KBM-7 (cell line): ENCODE data around the gene VEGFC.
A peak's percentile ranks its signal among the peaks of the same experiment; 100 is the strongest.

Source experiments
- DNase-seq: peaks from one replicate; pipeline ENCODE4 v3.0.0-alpha.2; 2015
- in situ Hi-C: fragments of 300-500 bp; cut with MboI; formaldehyde crosslinking; loops from 2 replicates; pipeline ENCODE4 v1.14.3; 2020; ENCODE audit warnings: low sequenced_read_pairs, low pct_unique_long_range_greater_than_20kb, mixed read lengths

Gene VEGFC

GRCh38 chr4:176800891-176801534, 8.3 kb upstream of the VEGFC start:
- in situ Hi-C loops = no loop called here
- no peak for DNase-seq

- DNase-seq = no peak
- in situ Hi-C loops = no loop called here
Observed at GRCh38 chr4:176799653-176800052, 6.9 kb upstream of the VEGFC start.

- in situ Hi-C loops = no loop called here
- DNase-seq = no peak
Observed at GRCh38 chr4:176798540-176798939, 5.8 kb upstream of the VEGFC start.

- in situ Hi-C loops = no loop called here
- no peak for DNase-seq
Observed at GRCh38 chr4:176795441-176795840, 2.7 kb upstream of the VEGFC start.

GRCh38 chr4:176794651-176795050, 1.9 kb upstream of the VEGFC start:
- no peak for DNase-seq

GRCh38 chr4:176794151-176794550, 1.4 kb upstream of the VEGFC start:
- no peak for DNase-seq
- in situ Hi-C loops = no loop called here

More at GRCh38 chr4:176794651-176795050, 1.9 kb upstream of the VEGFC start:
- in situ Hi-C loops = no loop called here

GRCh38 chr4:176793060-176793605, 411 bp upstream of the VEGFC start:
- in situ Hi-C loops = no loop called here
- no peak for DNase-seq

- peak; percentile 15 for DNase-seq
- in situ Hi-C loops = no loop called here
Observed at GRCh38 chr4:176791591-176792325, 964 bp downstream of the VEGFC start.

GRCh38 chr4:176790398-176790797, 2.3 kb downstream of the VEGFC start:
- no peak for DNase-seq
- in situ Hi-C loops = no loop called here

- peak; percentile 49 for DNase-seq
- in situ Hi-C loops = no loop called here
Observed at GRCh38 chr4:176789955-176790354, 2.8 kb downstream of the VEGFC start.

GRCh38 chr4:176788971-176789370, 3.8 kb downstream of the VEGFC start:
- no peak for DNase-seq
- in situ Hi-C loops = no loop called here

- no peak for DNase-seq
- in situ Hi-C loops = no loop called here
Observed at GRCh38 chr4:176788248-176788647, 4.5 kb downstream of the VEGFC start.

GRCh38 chr4:176784816-176785215, 7.9 kb downstream of the VEGFC start:
- DNase-seq = no peak

GRCh38 chr4:176782794-176783193, 9.9 kb downstream of the VEGFC start:
- in situ Hi-C loops = no loop called here
- DNase-seq = no peak

More at GRCh38 chr4:176784816-176785215, 7.9 kb downstream of the VEGFC start:
- in situ Hi-C loops = no loop called here

- in situ Hi-C loops = no loop called here
- DNase-seq = no peak
Observed at GRCh38 chr4:176782191-176782590, 10.5 kb downstream of the VEGFC start.

GRCh38 chr4:176781739-176782100, 11.0 kb downstream of the VEGFC start:
- DNase-seq = no peak
- in situ Hi-C loops = no loop called here

- DNase-seq = no peak
- in situ Hi-C loops = no loop called here
Observed at GRCh38 chr4:176780995-176781738, 11.6 kb downstream of the VEGFC start.

GRCh38 chr4:176779421-176779820, 13.3 kb downstream of the VEGFC start:
- DNase-seq = no peak
- in situ Hi-C loops = no loop called here

GRCh38 chr4:176778491-176778890, 14.2 kb downstream of the VEGFC start:
- in situ Hi-C loops = no loop called here
- no peak for DNase-seq

- no peak for DNase-seq
- in situ Hi-C loops = no loop called here
Observed at GRCh38 chr4:176778063-176778462, 14.7 kb downstream of the VEGFC start.
